GM20431 (cell line): ENCODE measurements around the gene EPS8L2.

Experiments used
- in situ Hi-C: fragments of 300-500 bp; cut with MseI, MboI; formaldehyde crosslinking; loops from one replicate; pipeline ENCODE4 v1.15.0; 2020; ENCODE audit warnings: low sequenced_read_pairs; ENCODE audit not compliant: unreplicated experiment

EPS8L2 gene

GRCh38 chr11:746289-747157 lies 40.5 kb downstream of the EPS8L2 start:
- in situ Hi-C loops, result no loop called here

GRCh38 chr11:747158-748006 lies 41.4 kb downstream of the EPS8L2 start, which contains the start of gene TALDO1:
Gene TALDO1, plus strand, starts transcription at chr11:747464. Its CDS starts 18 bp downstream, at chr11:747482.
- in situ Hi-C loops, result no loop called here

DNA sequence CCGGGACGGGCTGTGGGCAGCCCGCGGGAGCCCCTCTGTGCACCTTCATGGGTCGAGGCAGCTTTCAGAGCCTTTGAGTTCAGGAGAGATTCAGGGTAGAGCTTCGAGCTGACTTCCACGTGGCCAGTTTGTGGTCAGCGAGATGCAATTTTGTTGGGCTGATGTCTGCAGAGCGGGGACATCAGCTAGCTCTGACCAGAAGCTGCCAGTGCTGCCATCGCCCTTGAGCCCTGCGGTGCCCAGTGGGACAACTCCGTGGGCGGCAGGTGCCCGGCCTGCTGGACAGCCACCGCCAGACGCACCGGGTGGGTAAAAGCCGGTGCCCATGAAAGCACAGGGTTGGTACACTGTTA lies 42.0 kb downstream of the EPS8L2 start:
- in situ Hi-C loops, result no loop called here

DNA sequence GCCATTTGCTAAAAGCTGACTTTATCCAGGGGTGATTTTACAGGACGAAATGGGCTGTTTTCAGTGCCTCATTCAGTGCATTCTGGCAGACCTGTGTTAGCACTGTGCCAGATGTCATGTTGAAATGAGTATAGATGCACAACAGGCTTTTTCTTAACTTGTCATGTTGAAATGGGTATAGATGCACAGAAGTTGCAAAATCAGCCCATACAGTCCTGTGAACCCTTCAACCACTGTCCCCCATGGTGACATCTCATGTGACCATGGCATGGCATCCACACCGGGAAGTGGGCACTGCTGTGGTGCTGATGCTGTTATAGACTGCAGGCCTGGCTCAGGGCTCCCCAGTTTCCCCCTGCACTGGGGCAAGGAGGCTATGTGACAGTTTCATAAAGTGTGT lies 43.7 kb downstream of the EPS8L2 start:
- in situ Hi-C loops, result no loop called here

- in situ Hi-C loops, result no loop called here
Measured at GRCh38 chr11:760236-760635, 54.2 kb downstream of the EPS8L2 start.

DNA sequence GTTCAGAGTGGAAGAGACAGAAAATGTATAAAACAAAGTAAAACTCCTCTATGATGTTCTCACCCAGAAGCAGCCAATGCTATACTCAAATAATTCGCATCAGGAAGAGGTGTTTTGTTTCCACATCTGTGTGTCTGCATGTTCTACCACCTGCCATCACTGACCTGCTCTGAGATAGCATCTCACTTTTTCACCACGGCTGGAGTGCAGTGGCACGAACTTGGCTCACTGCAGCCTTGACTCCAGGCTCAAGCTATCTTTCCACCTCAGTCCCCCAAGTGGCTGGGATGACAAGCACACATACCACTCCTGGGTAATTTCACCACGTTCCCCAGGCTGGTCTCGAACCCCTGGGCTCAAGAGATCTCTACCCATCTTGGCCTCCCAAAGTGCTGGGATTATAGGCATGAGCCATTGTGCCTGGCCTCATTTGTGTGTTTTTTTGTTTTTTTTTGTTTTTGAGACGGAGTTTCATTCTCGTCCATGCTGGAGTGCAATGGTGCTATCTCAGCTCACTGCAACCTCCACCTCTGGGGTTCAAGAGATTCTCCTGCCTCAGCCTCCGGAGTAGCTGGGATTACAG lies 55.6 kb downstream of the EPS8L2 start:
- in situ Hi-C loops, result no loop called here

DNA sequence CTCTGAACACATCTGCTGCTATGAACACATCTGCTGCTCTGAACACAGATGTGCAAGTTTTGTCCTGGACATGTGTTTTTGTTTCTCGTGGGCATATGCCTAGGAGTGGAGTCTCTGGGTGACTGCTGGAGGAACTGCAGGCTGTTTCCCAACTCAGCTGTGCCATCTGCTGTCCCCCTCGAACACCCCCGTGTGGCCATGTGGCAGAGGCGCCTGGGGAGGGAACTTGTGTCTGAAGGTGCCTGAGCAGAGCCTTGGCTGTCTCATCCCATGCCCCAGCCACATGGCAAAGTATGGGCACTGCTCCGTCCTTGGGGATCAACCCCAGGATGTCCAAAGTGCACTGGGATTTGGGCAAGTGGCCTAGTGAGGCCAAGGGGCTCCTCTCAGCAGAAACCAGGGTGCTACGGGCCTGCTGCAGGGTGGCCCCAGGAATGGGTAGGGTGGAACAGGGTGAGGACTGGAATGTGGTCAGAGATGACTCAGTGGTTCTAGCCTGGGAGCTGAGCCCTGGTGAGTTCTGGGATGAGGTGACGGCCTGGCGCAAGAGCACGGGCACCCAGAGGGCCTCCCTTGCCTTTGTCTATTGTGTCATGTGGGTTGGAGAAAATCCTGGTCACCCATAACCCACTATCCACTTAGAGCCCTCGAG lies 56.5 kb downstream of the EPS8L2 start:
- in situ Hi-C loops, result no loop called here

DNA sequence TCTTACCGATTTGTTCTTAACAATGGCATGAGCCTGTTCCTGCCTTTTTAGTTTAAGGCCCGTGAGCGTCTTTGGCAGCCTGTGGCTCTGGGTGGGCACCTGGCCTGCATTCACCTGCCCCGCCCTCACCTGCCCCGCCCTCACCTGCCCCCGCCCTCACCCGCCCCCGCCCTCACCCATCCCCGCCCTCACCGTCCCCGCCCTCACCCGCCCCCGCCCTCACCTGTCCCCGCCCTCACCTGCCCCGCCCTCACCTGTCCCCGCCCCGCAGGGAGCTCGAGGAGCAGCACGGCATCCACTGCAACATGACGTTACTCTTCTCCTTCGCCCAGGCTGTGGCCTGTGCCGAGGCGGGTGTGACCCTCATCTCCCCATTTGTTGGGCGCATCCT lies 57.0 kb downstream of the EPS8L2 start:
- in situ Hi-C loops, result no loop called here

DNA sequence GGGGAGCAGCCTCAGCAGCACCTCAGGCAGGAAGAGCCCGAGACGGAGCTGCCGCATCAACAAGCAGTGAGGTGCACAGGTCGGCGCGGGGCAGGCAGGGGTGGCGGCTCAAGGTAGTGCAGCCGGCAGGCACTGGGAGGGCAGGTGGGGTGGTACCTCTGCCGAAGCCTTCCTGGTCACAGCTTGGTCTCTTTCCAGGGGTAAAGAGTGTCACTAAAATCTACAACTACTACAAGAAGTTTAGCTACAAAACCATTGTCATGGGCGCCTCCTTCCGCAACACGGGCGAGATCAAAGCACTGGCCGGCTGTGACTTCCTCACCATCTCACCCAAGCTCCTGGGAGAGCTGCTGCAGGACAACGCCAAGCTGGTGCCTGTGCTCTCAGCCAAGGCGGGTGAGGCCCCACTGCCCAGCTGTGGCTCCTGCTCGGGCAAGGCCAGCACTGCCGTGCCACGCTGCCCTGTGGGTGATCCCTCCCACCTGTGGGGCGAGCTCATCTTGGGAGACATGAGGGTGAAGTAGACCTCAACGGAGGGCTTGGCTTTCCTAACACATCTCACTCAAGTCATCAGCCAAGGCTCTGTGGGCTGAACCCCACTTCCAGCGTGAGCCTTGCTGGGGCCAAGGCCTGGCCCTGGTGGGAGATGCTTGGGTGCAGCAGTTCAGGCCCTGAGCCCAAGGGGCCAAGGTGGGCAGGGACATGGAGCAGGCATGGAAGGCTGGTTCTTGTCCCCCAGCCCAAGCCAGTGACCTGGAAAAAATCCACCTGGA lies 57.7 kb downstream of the EPS8L2 start:
- in situ Hi-C loops, result no loop called here

- in situ Hi-C loops, result no loop called here
Measured at GRCh38 chr11:764322-765024, 58.4 kb downstream of the EPS8L2 start.

GRCh38 chr11:765025-765801 lies 59.2 kb downstream of the EPS8L2 start:
- in situ Hi-C loops, result no loop called here

DNA sequence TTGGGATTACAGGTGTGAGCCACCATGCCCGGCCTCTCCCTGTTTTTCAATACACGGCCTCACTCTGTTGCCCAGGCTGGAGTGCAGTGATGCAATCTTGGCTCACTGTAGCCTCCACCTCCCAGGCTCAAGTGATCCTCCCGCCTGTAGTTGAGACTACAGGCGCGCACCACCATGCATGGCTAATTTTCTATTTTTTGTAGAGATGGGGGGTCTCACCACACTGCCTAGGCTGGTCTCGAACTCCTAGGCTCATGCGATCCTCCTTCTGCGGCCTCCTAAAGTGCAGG lies 59.7 kb downstream of the EPS8L2 start:
- in situ Hi-C loops, result no loop called here

DNA sequence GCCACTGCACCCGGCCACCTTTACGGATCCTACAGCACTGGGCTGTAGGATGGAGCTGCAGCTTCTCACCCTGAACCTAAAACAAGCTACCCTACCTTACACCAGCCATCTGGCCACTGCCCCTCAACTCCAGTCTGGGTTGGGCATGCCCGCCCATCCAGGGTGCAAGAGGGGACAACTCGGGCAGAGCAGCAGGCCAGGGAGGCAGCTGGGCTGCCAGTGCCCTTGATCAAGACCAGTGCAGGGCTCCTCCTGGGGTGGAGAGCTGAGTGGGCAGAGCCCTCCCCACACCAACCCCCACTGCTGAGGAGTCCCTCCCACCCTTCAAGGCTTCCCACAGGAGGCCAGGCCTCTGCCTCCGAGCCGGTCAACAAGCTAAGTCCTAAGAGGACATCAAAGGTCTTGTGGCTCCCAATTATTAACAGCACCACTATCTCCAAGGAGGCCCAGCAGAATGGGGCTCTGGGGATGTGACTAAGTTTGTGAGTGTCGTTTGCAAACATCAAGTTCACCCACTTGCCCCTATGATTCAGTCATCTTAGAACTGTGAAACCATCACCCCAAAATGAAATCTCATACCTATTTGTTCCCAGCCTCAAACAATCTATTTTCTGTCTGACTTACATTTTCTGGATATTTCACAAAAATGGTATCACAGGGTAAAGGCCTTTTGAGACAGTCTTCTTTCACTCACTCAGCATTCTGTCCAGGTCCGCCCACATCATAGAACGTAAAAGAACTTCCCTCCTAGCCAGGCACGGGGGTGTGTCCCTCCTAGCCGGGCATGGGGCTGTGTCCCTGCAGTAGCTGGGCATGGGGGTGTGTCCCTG lies 60.3 kb downstream of the EPS8L2 start:
- in situ Hi-C loops, result no loop called here

DNA sequence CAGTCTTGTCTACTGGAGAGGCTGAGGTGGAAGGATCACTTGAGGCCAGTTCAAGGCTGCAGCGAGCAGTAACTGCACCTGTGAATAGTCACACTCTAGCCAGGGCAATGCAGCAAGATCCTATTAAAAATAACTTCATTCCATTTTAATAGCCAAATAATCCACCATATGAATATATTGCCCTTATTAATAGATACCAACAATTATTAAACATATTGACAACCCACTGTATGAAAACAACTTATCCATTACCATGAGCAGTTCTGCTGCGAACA lies 60.8 kb downstream of the EPS8L2 start:
- in situ Hi-C loops, result no loop called here

DNA sequence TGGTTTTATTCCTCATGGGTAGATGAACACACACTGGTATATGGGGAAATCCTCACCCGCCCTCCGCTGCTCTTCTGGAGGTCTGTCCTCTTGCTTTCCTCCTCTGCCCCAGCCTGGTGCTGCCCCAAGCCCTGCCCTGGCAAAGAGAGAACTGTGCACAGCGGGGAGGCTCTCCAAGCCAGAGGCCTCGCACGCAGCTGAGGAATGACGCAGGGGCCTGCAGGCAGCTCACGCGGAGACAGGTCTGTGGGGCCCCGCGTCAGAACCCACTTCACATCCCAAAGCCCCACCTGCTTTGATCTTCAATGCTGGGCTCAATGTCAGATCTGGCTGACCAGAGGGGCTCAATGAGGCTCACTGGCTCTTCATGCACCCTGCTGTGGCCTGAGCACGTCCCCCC lies 61.2 kb downstream of the EPS8L2 start:
- in situ Hi-C loops, result no loop called here

DNA sequence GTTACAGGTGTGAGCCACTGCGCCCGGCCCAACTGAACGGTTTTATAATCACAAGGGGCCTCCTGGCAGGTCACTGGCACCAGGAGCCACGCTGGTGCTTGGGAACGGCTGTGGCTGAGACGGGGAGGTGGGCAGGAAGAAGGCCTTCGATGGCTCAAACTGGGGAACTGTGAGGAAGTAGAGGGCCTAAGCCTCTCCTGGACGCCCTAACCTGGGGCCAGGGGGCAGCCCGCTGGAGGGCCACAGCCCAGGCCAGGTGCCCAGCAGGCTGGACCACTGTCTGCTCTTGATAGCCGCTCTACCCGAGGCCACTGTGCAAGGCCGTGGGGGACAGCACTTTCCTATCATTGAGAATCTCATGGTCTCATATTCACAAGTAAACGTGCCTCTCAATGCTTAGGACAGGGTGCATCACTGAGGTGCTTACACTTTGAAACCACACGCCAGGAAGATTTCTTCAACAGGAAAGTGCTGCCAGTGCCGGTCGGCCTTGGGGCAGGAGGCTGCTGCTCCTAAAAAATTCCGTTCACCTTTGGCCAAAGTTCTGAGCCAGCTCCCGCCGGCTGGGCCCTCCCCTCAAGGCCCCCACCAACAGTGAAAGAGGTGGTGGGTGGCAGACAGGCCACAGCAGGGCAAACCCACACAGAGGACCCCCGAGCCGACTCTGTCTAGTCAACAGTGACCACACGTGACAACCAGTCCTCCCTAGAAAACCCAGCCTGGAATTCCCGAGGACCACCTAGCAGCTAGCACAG lies 64.0 kb downstream of the EPS8L2 start:
- in situ Hi-C loops, result no loop called here
